Subcutaneous adipose tissue (tissue), 4 donors: ENCODE data around the gene PTPRN2. TPM values are rescaled to one million over a fixed set of nuclear protein-coding genes. Genes with fewer than 3 reads are reported as not detected.

ENCODE experiments used
- total RNA-seq, 4 donors: library from RNA; depleted of rRNA; stranded (reverse); fragments of >200 nt; gene quantifications; one replicate each; pipeline ENCODE4 v1.1.0, GENCODE V29; 2016
- TF ChIP-seq, protein P1 (sequence below): fragments of 450-650 bp; IDR thresholded peaks from one replicate; pipeline ENCODE4 v1.5.1; 2016; ENCODE audit warnings: low read depth, mild to moderate bottlenecking, control low read depth, antibody characterized with exemption, moderate library complexity

Gene PTPRN2
- total RNA-seq, 4 donors from 2014 or later: 2.0 to 4.6 (median 3.7) TPM

DNA sequence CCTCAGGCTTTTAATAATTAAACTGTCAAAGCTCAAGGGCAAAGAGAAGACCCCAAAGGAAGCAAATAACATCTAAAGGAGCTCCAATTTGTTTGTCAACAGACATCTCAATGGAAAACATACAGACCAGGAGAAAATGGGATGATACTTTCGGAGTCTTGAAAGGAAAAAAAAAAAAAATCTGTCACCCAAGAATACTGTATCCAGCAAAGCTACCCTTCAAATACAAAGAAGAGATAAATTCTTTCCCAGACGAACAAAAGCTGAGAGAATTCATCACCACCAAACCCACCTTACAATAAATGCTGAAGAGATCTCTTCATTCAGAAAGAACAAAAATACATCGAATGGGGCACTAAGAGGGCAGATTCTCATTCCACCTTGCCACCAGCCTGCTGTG, 232.8 kb downstream of the PTPRN2 start:
- TF ChIP-seq, protein P1, sequence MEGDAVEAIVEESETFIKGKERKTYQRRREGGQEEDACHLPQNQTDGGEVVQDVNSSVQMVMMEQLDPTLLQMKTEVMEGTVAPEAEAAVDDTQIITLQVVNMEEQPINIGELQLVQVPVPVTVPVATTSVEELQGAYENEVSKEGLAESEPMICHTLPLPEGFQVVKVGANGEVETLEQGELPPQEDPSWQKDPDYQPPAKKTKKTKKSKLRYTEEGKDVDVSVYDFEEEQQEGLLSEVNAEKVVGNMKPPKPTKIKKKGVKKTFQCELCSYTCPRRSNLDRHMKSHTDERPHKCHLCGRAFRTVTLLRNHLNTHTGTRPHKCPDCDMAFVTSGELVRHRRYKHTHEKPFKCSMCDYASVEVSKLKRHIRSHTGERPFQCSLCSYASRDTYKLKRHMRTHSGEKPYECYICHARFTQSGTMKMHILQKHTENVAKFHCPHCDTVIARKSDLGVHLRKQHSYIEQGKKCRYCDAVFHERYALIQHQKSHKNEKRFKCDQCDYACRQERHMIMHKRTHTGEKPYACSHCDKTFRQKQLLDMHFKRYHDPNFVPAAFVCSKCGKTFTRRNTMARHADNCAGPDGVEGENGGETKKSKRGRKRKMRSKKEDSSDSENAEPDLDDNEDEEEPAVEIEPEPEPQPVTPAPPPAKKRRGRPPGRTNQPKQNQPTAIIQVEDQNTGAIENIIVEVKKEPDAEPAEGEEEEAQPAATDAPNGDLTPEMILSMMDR: no peak

DNA sequence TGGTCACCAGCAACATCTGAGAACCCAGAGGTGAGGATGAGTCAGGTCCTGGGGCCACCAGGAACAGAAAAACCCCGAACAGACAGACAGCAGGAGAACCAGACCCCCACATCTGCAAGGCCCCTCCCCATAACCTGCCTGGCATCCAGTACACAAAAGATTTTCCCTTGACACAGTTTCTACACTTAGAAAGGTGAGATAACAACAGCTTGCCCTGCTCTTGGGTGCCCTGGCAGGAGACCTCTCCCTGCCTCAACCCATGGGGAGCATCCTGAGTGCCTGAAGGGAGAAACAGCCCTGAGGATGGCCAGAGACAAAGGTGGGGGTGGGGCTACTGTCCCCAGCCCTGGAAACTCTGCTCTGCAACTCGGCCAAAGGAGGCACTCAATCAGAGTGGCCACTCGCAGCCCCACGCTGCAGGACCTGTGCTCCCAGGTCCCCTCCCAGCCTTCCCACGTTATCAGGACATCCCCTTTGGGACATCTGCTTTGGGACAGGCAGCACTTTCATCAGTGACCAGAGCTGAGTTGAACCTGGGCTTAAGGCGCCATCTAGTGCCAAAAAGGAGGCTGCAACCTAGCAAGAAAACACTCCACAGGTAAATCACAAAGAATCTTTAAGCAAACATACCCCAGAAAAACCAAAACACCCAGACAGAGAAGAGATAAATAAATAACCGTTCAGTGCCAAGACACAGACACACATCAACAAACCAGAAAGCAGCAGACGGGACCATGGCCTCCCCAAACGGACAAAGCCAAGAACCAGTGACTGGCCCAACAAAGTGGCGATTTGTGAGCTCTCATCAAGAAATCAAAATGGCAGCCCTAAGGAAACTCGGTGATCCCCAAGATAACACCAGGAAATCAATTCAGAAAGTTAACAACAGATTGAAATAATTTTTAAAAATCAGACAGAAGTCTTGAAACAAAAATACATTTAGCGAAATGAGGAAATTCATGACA, 233.7 kb downstream of the PTPRN2 start:
- TF ChIP-seq, protein P1: no peak

DNA sequence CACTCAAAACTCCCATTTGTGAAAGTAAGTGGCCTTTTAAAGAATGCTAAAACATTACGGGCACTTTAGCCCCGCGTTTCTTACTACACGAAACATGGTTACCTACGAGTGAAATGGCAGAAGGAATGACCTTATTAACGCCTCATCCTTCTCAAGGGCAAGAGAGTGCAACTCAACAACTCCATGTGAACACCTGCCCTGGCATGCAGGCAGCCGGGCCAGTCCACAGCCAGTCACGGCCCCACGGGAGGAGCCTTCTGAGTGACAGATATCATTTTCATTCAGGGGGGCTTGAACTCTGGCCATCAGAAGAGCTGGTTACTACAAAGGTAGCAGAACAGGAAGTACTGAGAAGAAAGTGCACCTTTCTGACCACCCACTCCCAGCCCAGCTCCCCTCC, 236.1 kb downstream of the PTPRN2 start:
- TF ChIP-seq, protein P1: no peak

DNA sequence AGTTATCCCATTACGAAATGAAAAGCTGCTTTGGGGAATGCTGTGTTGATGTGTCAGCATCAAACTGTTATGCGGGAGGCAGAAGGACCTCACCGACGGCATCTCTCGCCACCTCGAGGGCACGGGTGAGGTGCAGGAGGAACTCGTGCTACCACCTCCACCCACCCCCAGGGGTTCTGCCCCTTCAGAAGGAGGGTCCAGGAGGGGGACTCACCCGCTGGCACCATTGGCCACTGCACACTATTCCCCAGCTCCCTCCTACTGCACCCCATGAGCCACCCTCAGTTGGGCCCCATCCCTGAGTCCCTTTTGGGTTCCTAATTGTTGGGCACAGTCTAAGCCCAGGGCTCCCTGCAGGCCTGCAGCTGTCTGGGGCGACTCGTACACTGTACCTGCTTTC, 236.6 kb downstream of the PTPRN2 start:
- TF ChIP-seq, protein P1: no peak

DNA sequence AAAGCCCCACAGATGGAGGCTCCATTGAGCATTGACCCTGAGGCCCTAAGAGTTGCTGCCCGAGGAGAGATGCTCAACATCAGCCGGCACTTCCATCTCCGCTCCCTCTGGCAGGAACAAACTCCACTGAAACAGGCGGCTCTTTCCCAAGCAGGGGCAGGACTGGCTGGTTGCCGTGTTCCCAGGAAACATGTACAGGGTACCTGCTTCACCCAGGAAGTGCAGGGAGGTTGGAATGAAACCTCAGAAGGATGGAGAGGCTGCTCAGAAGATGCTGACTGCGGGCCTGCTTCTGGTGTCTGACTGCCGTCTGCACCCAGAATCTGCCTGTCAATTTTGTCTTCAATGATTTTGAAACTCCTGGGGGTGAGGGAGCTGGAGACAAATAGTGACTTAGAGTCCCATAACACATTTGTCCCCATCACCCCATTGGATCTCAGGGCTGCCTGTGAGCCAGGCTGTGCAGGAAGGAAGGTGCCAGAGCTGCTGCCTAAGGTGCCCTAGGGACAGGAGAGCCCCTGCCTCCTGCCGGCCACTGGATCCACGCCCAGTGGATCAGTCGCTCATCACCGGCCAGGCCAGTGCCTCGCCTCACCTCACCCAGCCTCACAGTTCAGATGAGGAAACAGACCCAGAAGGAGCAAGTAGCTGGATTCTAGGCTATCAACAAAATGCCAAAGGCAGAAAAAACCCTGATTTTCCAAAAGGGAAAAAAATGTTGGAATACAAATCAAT, 237.3 kb downstream of the PTPRN2 start:
- TF ChIP-seq, protein P1: no peak

- TF ChIP-seq, protein P1: no peak
Measured at GRCh38 chr7:158348446-158348845, 239.2 kb downstream of the PTPRN2 start.

- TF ChIP-seq, protein P1: no peak
Measured at GRCh38 chr7:158345731-158346130, 241.9 kb downstream of the PTPRN2 start.
